ENCODE results near the gene ULBP3.

DNA sequence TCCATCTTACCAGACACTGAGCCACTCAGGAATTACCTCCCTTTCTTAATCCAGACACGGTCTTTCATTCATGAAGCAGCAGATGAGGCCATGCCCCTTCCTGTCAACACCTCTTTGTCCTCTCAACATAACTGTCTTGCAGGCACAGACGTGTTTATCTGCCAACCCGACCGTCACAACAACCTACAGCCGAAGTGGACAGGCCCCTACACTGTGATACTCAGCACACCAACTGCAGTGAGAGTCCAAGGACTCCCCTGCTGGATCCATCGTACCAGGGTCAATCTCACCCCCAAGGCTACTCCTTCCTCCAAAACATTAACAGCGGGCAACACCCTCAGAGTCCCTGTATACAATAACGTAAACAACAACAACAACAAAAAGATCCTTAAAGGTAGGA lies 30.6 kb upstream of the ULBP3 start:
- TF ChIP-seq, protein P1, sequence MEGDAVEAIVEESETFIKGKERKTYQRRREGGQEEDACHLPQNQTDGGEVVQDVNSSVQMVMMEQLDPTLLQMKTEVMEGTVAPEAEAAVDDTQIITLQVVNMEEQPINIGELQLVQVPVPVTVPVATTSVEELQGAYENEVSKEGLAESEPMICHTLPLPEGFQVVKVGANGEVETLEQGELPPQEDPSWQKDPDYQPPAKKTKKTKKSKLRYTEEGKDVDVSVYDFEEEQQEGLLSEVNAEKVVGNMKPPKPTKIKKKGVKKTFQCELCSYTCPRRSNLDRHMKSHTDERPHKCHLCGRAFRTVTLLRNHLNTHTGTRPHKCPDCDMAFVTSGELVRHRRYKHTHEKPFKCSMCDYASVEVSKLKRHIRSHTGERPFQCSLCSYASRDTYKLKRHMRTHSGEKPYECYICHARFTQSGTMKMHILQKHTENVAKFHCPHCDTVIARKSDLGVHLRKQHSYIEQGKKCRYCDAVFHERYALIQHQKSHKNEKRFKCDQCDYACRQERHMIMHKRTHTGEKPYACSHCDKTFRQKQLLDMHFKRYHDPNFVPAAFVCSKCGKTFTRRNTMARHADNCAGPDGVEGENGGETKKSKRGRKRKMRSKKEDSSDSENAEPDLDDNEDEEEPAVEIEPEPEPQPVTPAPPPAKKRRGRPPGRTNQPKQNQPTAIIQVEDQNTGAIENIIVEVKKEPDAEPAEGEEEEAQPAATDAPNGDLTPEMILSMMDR (conservative IDR thresholded peaks at IDR 0.05 in 1 of 2, IDR thresholded peaks at IDR 0.05 in 1 of 2; ENCODE audit: low read depth in 1 of 2, low read length in 2 of 2), result no peak
- TF ChIP-seq EZH2 (IDR thresholded peaks at IDR 0.05; ENCODE audit: low read length, missing control alignments), result no peak
